Middle frontal gyrus (tissue), 1 donor: ENCODE data around the gene TERT.

Experiments
- DNase-seq: peaks from one replicate; pipeline ENCODE4 v3.0.0-alpha.2; 2015; ENCODE audit warnings: low spot score; ENCODE audit errors: extremely low spot score

TERT gene

DNA sequence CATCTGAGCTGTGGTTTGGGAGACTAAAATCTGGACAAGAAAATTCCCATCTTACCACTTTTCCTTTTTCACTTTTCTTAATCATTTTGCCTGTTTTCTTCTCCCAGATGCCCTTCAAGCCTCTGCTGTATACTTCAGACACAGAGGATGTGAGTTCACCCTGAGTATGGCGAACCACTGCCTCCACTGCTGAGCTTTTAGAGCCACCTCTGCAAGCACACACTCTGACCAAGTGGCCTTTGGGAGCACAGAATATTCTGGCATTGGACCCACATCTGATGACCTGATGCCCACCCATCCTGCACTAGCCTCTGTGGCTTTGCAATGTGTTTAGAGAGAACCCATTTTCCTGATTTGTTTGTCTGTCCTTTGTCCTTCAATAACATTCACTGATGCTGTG, 32.5 kb downstream of the TERT start:
- DNase-seq = no peak

DNA sequence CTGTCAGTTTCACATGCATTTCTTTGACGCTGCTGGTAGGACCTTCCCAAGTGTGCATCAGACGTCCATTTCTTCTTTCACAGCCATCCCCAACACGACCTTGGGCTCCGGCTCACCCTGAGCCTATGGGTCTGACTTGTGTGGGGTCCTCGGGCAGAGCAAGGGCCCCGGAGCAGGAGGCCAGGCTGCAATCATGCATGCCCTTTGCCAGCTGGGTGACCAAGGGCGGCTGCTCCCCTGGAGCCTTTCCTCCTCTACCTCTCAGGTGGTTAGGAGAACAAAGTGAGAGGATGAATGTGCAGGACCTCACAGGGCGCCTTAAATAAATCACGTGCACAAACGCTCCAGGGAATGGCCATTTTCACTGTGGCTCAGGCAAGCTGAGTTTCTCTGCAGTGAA, 33.2 kb downstream of the TERT start:
- no peak for DNase-seq

DNA sequence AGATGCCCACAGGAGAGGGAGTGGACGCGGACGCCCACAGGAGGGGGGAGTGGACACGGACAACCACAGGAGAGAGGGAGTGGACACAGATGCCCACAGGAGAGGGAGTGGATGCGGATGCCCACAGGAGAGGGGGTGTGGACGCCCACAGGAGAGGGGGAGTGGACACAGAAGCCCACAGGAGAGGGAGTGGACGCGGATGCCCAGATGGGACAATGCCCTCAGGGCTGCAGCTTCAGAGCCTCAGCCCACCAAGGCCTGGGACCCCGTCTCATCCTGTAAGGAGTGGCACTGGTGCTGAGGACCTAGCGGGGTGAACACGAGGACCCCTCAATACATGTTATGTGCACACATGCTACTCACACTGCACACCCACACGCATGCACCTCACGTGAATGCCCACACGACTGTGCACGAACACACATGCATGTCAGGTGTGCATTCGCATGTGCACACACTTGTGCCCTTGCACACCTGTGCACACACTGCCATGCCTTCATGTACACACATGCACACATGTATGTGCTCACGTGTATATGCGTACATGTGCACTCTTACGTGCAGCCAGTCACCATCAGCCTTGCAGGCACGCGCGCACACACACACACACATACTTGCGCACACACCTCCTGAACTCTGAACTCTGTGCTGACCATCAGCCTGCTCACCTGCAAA, 34.9 kb downstream of the TERT start:
- DNase-seq = no peak

DNA sequence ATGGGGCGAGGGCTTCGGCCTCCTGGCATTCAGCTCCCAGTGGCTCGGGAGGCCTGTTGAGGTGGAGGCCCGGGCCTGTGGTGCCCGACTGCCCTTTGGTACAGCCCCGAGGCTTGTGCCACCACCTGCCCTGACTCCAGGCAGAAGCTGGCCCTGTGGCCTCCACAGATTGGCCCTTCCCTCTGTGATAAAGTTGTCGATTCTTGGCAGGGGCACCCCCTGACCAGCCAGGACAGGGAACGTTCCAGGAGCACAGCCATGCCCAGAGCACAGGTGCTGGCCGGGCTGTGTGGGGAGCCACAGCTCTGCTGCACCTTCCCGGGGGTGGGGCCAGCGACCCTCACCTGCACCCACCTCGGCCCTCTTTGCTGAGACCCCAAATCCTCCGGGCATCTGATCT, 37.0 kb downstream of the TERT start:
- DNase-seq = no peak

DNA sequence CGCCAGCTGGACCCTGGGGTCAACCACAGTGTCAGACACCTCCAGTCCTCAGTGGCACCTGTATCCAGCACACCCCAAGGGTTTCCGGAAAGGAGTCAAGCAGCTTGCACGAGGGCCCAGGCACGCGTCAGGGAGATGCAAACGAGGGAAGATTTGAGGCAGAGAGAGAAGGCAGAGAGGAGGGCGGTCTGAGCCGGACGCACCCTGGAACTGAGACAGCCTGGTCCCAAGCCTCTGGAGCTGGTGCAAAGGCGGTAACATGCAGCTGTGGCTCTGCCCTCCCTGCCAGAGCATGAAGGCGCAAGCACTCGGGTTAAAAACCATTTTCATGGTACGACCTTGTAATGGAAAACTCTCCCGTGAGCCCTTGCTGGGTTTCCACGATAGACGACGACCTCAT, 37.5 kb downstream of the TERT start:
- no peak for DNase-seq

DNA sequence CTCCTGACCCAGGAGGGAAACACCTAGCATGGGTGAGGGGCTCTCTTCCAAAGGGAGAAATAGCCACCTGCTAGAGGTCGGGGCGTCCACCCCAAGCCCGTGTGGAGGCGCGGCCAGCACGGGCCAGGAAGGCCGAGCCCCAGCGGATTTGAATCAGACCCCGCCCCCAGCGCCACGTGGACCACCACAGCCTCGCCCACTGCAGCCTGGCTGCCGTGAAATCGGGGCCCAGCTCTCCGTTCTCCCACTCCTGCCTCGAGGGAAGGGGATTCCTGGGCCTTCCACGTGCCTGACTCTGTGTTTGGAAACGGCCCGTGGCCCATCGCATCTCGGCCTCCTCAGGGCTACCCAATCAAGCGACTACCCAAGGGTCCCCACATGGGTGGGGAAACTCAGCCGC, 38.1 kb downstream of the TERT start:
- no peak for DNase-seq

DNA sequence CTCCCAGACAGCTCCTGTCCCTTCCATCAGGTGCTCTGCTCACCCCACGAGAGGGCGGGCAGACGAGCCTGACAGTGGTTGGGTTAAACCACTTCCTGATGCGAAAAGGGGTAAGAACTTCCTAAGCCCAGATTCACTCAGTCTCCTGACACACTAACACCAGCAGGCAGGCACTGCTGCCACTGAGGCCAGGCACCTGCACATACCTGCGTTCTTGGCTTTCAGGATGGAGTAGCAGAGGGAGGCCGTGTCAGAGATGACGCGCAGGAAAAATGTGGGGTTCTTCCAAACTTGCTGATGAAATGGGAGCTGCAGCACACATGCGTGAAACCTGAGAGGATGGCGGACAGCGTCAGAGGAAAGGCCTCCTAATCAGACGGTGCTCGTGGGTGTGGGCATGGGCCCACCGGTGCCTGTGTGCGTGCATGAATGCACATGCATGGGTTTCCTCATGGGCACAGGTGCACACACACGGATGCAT, 39.7 kb downstream of the TERT start:
- no peak for DNase-seq

DNA sequence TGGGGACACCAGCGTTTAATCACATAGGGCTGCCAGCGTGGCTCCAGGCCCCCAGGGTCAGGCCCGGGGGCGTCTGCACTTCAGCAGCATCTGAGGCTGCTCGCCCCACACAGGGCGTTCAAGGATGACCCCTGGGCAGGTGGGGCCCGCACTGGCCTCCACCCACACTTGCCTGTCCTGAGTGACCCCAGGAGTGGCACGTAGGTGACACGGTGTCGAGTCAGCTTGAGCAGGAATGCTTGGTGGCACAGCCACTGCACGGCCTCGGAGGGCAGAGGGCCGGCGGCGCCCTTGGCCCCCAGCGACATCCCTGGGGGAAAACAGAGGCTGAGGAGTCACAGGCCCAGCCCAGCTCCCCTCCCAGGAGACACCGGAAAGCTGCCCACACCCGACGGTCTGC, 40.7 kb downstream of the TERT start:
- DNase-seq = no peak

DNA sequence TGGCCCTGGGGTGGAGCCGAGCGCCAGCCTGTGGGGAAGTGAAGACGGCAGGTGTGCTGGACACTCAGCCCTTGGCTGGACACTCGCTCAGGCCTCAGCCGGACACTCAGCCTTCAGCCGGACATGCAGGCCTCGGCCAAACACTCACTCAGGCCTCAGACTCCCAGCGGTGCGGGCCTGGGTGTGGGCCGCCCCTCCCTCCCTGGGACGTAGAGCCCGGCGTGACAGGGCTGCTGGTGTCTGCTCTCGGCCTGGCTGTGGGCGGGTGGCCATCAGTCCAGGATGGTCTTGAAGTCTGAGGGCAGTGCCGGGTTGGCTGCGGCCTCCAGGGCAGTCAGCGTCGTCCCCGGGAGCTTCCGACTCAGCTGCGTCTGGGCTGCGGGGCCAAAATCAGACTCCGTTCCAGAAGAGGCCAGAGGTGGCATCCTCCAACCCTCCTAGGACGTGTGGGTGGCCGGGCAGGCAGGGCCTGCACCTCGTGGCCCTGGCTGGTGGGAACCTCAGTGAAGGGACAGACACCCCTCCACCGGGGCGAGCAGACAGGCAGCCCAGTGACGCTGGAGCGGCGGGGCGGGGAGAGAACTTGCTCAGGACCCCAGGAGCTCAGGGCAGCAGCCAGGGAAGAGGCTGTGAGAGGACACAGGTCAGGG, 41.3 kb downstream of the TERT start:
- no peak for DNase-seq

DNA sequence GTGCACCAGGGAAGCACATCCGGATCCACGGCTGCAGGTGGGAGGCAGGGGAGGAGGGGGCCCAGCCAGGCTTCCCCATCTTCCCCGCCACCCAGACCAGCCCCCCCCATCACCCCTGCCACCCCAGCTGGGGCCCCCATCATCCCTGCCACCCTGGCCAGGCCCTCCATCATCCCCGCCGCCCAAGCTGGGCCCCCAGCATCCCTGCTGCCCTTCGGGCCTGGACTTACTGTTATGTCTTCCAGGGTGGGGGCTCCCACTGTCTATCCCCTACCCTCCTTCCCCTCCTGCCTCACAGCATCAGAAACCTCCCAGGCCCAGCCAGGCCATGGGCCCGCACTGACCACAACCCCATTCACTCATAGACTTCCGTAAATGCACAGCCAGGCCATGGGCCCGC, 42.2 kb downstream of the TERT start:
- DNase-seq = no peak

DNA sequence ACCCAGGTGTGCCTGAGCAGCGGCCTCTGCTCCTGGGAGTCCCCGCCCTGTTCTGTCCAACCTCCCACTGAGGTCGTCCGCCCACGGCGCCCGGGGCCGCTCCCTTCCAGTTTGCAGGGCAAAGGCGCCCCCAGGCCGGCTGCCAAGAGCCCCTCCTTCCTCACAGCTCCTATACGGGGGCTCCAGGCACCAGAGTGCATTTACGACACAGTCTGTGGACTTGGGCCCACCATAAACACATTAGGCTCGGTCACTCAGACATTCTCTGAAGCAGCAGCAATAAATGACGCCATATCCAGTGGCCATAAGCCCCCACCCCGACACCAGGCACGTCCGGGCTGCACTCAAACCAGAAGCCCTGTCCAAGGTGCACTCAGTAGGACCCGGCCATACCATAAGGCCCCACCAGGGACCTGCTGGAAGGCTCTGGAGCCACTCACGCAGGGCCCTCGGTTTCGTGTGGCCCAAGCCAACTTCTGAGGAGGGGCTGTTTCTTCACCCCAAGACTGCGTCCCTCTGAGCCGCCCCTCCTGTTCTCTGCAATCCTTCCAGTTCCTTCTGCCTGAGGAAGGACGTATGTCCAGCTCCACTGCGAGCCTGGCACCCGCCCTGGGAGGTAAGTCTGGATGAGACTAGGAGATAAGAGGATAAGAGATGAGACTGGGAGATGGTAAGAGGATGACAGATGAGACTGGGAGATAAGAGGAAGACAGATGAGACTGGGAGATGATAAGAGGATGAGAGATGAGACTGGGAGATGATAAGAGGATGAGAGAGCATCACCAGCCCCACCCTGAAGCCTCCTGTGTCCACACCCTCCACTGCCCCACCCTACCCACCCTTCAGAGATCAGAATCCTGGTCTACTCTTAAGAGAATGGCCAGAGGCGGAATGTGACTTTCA, 42.9 kb downstream of the TERT start:
- no peak for DNase-seq

DNA sequence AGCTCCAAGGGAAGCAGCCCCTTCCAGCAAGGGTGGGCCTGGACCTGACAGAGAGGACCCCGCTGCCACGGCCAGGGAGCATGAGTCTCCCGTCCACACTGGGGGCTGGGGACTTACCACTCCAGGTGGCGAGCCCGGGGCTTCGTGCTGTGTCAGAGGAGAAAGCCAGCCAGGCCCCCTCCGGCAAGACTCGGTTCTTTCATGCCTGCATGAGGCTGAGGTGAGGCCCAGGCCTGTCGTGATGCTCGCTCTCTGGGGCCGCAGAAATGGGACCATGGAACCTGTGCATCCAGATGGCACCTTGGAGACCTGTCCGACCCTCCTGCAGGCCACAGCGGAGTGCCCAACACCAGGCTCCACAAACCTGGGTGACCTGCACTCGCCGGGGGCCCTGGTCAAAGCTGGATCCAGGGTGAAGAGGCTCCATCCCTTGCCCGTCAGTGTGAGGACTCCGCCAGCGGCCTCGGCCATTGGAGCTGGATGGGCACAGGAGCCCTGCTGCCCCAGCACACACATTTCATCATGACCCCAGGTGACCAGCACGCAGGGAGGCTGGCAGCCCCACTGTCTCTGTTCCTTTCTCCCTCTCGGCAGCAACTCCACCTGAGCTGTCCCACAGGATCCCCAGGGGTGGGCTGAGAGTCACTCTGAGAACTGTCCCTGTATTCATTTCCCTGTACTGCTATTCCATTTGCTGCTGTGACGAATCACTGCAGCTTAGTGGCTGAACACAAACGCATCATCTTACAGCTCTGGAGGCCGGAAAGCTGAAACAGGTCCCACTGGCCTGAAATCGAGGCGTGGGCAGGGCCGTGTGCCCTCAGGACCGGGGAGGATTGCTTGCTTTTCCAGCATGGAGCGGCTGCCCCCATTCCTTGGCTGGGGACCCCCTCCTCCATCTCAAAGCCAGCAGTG, 45.2 kb downstream of the TERT start:
- no peak for DNase-seq

DNA sequence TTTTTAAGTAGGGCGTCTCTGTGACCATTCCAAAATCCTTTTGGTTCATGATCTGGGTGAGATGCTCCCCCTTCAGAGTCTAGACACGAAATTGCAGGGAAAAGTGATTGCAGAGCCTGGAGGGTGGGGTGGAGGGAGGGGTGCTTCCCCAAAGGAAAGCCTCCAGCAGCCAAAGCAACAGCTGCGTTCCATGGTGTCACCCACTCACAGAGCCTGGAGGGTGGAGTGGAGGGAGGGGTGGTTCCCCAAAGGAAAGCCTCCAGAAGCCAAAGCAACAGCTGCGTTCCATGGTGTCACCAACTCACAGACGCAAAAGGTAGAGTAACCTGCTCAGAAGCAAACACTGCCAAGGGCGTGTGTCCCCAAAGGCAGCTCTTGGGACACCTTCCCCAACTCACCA, 47.1 kb downstream of the TERT start:
- no peak for DNase-seq

DNA sequence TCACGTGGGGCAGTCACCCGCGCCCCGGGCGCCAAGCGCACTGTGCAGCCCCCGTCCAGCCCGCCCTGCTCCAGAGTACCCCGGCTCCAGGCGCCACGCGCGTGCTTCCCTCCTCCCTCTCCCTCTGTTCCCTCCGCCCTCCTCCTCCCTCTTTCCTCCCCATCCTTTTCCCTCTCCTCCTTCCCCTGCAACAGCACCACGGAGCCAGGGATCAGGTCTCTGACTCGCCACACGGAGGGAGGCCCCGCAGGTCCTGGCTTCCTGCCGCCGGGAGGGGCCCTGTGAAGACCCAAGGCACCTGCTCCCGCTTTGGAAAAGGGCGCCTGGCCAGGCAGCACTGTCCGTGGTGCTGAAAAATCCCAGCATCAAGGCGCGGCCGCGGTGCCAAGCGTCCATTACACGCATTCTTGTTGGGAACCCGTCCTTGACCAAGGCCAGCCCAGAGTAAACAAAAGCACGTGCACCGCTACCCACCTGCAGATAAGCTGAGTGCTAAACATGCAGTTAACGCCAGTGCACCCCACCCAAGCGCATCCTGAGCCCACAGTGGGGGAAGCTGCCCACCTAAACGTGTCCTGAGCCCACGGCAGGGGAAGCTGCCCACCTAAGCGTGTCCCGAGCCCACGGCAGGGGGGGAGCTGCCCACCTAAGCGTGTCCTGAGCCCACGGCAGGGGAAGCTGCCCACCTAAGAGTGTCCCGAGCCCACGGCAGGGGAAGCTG, 48.0 kb downstream of the TERT start:
- DNase-seq = no peak

DNA sequence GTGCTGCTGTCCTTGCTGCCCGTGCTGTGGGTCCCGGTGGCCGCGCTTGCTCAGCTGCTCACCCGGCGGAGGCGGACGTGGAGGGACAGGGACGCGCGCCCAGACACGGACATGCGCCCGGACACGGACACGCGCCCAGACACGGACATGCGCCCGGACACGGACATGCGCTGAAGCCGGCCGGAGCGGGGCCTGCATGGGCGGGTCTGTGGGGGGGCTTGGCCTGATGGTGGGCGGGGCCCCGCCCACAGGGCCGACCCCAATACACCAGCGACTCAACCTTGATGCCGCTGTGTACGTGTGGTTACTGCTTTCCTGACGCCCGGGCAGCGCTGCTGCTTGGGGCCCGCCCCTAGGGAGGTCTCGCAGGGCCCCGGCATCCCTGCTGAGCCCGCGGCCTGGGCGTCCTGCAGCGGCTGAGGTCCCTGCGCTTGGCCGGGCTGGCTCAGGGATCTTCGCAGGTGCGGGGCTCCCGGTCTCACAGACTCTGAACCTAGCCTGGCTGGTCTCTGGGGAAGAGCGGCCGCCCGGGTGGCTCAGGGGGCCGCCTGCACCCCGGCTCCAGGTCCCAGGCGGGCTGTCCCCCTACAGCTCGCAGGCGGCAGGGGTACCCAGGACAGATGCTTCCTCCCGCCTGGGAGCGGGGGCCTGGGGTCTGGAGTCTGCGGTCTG, 48.8 kb downstream of the TERT start:
- DNase-seq = no peak

DNA sequence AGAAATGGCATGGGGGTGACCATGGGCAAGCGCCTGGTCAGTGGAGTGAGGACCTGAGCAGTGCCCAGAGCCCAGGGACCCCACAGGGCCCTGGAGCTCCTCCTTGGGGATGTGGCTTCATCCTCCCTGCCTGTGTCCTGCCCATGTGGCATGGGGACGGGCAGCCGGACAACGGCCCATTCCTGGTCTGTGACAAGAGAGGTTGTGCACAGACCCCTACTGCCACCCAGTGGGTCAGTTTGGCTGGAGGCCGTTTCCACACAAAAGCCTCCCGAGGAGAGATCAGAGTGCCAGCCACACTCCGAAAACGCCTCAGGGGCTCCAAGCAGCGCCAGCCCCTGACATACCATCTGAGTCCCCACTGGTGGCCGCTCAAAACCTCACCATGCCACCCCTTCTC, 49.9 kb downstream of the TERT start:
- DNase-seq = no peak

DNA sequence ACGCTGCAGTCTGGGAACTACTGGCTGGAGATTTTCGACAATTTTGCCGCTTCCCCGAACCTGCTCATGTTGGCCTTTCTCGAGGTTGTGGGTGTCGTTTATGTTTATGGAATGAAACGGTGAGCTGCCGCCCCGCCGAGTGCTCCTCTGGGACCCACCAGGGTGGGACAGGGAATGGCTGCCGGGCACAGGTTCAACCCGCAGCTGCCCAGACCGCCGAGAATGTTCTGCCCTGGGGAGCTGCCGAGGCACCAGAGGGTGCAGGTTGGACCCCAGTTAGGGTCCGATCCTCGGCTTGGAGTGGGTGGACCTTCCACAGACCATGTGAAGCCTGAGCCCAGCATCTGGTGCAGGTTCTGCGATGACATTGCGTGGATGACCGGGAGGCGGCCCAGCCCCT, 50.6 kb downstream of the TERT start:
- DNase-seq = no peak

DNA sequence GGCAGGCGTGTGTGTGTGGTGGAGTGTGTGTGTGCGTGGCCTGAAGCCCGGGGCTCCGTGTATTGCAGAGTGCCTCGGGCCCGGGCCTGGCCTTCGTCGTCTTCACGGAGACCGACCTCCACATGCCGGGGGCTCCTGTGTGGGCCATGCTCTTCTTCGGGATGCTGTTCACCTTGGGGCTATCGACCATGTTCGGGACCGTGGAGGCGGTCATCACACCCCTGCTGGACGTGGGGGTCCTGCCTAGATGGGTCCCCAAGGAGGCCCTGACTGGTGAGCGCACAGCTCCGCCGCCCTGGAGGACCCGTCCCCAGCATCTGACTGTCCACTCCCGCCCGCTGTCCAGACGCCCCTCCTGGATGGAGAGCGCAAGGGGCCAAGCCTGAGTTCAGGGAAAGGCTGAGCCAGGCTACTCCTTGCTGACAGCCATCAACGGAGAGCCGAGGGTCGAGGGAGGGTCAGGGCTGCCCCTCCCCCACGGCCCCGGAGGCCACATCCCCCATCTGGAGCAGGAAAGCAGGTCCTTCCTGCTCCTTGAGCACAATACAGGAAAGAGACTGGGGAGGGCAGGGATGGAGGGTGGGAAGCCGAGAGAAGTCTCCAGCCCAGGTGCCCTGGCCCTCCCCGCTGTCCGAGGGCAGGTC, 51.3 kb downstream of the TERT start:
- no peak for DNase-seq

DNA sequence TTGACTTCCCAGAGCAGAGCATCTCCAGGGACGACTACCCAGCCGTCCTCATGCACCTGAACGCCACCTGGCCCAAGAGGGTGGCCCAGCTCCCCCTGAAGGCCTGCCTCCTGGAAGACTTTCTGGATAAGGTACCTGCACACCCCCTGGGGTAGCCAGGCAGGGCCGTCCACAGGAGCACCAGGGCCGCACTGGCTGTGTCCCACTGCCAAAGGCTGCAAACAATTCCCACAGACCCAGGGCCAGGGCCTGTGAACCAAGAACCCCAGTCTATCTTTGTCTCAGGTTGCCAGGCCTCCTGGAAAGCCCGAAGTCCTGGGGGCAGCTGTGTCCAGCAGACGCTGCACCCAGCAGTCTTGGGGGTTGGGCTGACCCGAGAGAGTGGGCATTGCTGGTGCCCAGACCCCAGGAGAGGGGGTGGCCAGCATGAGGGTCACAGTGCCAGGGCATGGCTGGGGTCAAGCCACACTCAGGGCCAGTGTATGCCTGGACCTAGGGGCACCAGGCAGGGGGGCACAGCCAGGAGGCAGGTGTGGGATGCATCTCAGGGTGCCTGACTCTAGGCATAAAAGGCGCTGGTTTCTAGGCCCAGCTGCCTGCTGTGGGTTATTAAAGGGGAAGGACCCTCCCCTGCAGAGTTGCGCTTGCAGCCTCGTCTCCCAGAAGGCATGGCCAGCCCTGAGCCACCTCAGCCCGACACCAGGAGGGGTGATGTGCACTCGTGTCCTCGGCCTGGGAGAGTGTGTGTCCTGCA, 52.0 kb downstream of the TERT start:
- DNase-seq = no peak
